ENCODE data around the gene TAC1. TPM values are rescaled to one million over a fixed set of nuclear protein-coding genes. Genes with fewer than 3 reads are reported as not detected.

The TAC1 gene
- total RNA-seq, 4 donors from 2014 or later = 0.61 to 3.8 (median 1.5) TPM; not detected in 1

DNA sequence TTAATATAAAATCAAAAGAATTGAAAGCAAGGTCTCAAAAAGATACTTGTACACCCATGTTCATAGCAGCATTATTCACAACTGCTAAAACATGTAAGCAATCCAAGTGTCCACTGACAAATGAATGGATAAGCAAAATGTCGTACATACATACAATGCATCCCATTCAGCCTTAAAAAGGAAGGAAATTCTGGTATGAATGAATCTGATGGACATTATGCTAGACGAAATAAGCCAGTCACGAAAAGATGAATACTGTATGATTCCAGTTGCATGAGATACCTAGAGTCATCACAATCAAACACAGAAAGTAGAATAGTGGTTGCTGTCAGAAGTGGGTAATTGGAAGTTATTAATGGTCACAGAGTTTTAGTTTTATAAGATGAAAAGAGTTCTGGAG lies 9.5 kb upstream of the TAC1 start:
- TF ChIP-seq, protein P1, sequence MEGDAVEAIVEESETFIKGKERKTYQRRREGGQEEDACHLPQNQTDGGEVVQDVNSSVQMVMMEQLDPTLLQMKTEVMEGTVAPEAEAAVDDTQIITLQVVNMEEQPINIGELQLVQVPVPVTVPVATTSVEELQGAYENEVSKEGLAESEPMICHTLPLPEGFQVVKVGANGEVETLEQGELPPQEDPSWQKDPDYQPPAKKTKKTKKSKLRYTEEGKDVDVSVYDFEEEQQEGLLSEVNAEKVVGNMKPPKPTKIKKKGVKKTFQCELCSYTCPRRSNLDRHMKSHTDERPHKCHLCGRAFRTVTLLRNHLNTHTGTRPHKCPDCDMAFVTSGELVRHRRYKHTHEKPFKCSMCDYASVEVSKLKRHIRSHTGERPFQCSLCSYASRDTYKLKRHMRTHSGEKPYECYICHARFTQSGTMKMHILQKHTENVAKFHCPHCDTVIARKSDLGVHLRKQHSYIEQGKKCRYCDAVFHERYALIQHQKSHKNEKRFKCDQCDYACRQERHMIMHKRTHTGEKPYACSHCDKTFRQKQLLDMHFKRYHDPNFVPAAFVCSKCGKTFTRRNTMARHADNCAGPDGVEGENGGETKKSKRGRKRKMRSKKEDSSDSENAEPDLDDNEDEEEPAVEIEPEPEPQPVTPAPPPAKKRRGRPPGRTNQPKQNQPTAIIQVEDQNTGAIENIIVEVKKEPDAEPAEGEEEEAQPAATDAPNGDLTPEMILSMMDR (IDR thresholded peaks at IDR 0.05) = no peak
- no peak for TF ChIP-seq POLR2A (IDR thresholded peaks at IDR 0.05)
- intact Hi-C loops (cut with DNase I; ENCODE audit: low total_unique reads) = no loop called here
- H3K27ac ChIP-seq = no peak overlapping the region

DNA sequence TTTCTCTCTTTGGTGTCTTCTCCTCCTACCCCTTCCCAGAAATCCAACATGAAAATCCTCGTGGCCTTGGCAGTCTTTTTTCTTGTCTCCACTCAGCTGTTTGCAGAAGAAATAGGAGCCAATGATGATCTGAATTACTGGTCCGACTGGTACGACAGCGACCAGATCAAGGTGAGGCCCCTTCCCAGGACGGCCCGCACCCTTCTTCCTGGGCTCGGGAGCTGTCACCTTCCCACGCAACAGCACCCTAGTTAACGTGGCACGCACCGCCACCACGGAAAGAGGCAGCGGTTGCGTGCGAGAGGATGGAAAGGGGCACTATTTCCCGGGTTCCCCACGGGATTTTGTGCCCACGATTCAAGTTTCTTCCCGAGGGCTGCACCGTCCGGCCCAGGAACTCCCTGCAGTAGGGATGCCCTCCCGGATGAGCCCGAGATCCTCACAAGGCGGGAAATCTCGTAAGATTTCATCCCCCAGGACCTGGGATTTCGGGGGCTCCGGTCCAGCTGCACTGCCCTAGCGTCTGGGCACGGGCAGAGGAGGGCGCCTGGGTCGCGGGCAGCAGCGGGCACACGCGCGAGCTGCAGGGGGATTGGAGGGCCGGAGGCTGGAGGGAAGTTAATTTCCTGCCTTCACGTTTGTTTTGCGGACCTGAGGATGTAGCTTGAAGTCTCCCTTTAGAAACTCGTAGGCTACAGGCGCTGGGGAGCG lies 834 bp downstream of the TAC1 start:
- Histone ChIP-seq H3K27ac (no peak overlapping the region), H3K9me3 (no peaks in the 10 kb centered on the region), H3K4me3 (no peak overlapping the region), H3K36me3 (no peaks in the 10 kb centered on the region), H3K27me3 (peaks cover 0 to 42% of the 10 kb centered on the region in 2 donors), H3K4me1 (peaks cover 0 to 8% of the 10 kb centered on the region in 2 donors)
- DNase-seq = no peak
- intact Hi-C loops (cut with DNase I; ENCODE audit: low total_unique reads) = no loop called here
- TF ChIP-seq POLR2A (IDR thresholded peaks at IDR 0.05) = no peak
- TF ChIP-seq, protein P1 (IDR thresholded peaks at IDR 0.05) = no peak

More for the DNA sequence above, 9.5 kb upstream of the TAC1 start:
- Histone ChIP-seq H3K9me3 (no peaks in the 10 kb centered on the region), H3K4me3 (no peak overlapping the region), H3K27me3 (no peaks in the 10 kb centered on the region), H3K36me3 (no peaks in the 10 kb centered on the region), H3K4me1 (no peaks in the 10 kb centered on the region)
- no peak for DNase-seq

DNA sequence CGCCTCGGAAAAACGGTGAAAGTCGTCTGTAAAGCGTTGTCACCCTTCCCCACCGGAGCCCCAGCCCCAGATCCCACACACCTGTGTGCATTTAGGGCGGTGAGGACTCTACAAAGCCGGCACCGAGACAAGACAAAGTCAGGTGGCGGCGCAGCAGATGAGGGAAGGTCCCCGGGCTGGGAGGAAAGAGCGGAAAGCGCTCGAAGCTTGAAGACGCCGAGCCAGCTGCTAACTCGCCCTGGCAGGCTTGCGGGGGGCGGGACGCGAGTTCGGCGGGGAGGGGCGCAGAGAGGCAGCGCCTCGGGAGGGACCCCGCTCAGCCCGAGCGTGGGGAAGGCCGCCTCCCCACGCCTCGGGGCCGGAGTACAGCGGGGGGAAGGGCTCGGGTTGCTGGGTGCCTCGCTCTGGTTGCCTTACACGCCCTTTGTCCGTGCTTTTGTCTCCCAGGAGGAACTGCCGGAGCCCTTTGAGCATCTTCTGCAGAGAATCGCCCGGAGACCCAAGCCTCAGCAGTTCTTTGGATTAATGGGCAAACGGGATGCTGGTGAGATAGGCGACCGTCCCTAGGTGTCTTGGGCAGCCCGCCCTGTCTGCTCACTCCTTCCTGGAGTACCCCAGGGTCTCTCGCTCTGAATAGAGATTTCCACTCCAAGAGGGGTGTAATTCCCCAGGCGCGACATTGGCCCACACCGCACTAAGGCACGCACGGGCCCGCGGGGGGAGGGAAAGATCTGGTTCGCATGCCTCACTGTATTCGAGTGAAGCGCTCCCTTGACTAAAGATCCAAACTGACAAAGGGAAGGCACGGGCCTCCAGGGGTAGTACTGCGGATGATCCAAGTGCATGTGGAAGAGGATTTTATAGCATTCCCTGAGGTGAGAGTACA lies 1.6 kb downstream of the TAC1 start:
- Histone ChIP-seq H3K9me3 (no peaks in the 10 kb centered on the region), H3K36me3 (no peaks in the 10 kb centered on the region), H3K27ac (no peak overlapping the region), H3K4me3 (no peak overlapping the region), H3K4me1 (peaks cover 0 to 8% of the 10 kb centered on the region in 2 donors), H3K27me3 (peaks cover 0 to 42% of the 10 kb centered on the region in 2 donors)
- peak in 1 of 2 donors; percentile 13 for DNase-seq
- TF ChIP-seq POLR2A (IDR thresholded peaks at IDR 0.05) = no peak
- TF ChIP-seq, protein P1 (IDR thresholded peaks at IDR 0.05) = no peak
- intact Hi-C loops (cut with DNase I; ENCODE audit: low total_unique reads) = no loop called here

DNA sequence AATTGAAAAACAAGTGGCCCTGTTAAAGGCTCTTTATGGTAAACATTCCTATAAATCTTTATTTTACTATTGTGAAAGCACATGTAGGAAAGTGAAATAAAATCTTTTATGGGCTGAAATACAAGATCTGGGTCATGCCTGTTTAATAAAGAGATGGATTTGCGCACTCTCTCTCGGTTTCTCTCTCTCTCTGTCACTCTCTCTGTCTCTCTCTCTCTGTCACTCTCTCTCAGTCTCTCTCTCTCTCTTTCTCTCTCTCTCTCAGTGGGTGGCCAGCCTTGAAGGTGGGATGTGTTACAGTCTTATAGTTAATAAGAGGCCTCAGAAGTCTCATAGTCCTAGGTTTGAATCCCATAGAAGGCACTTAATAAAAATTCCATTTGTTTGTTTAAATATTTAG lies 2.4 kb downstream of the TAC1 start:
- Histone ChIP-seq H3K27ac (no peak overlapping the region), H3K4me3 (no peak overlapping the region), H3K4me1 (peaks cover 0 to 8% of the 10 kb centered on the region in 2 donors), H3K36me3 (no peaks in the 10 kb centered on the region), H3K27me3 (peaks cover 0 to 42% of the 10 kb centered on the region in 2 donors), H3K9me3 (no peaks in the 10 kb centered on the region)
- no peak for DNase-seq
- TF ChIP-seq, protein P1 (IDR thresholded peaks at IDR 0.05) = no peak
- TF ChIP-seq POLR2A (IDR thresholded peaks at IDR 0.05) = no peak
- intact Hi-C loops (cut with DNase I; ENCODE audit: low total_unique reads) = no loop called here

DNA sequence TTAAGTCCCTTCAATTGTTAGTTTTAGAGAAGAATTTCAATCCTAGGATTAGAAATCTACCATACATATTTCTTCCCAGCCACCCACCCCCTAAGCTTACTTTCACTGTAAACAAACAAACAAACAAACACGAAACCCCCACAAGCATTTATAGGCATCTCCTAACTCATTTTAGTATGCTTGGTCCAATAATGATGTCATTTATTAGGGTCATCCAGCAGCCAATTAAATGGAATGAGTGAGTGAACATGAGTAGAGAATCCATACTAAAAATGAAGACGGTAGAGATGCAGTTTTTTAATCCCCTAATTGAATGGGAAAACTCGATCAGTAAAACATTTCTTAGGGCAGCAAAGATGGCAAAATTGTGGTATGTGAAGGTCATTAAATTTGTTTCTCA lies 3.2 kb downstream of the TAC1 start:
- TF ChIP-seq POLR2A (IDR thresholded peaks at IDR 0.05) = no peak
- TF ChIP-seq, protein P1 (IDR thresholded peaks at IDR 0.05) = no peak
- no peak for DNase-seq
- H3K27ac ChIP-seq = no peak overlapping the region
- intact Hi-C loops (cut with DNase I; ENCODE audit: low total_unique reads) = no loop called here
- peaks cover 0 to 42% of the 10 kb centered on the region in 2 donors for H3K27me3 ChIP-seq
- peaks cover 0 to 8% of the 10 kb centered on the region in 2 donors for H3K4me1 ChIP-seq
- H3K4me3 ChIP-seq = no peak overlapping the region
- H3K9me3 ChIP-seq = no peaks in the 10 kb centered on the region
- no peaks in the 10 kb centered on the region for H3K36me3 ChIP-seq

Data from uterus (tissue), 4 donors.